ENCODE data around the gene SIRPG.
"Not testable (repeated sequence)": the region's sequence is repeated elsewhere in the genome, so short reads cannot be mapped to it uniquely, and the experiment has no call there.

The SIRPG gene

GRCh38 chr20:1657556-1658334 is at the start of gene SIRPG:
Gene SIRPG (minus strand): TSS chr20:1657779. CDS start chr20:1657714, 65 bp downstream.
- Histone ChIP-seq H3K9me3 (ENCODE audit: control insufficient read depth, low read depth, low read length) (no peaks in the 10 kb centered on the region), H3K4me3 (ENCODE audit: low read length) (no peak within 1 kb of the TSS), H3K4me1 (ENCODE audit: control insufficient read depth, low read depth, low read length) (no peaks in the 10 kb centered on the region), H3K27me3 (ENCODE audit: control insufficient read depth, insufficient read depth, low read length) (no peaks in the 10 kb centered on the region), H3K27ac (ENCODE audit: low read length) (no peak within 1 kb of the TSS), H3K36me3 (ENCODE audit: control insufficient read depth, low read depth, low read length) (no peaks in the 10 kb centered on the region), H3K9ac (ENCODE audit: low read length) (no peak within 1 kb of the TSS)

GRCh38 chr20:1706887-1707286 is 49.3 kb upstream of the SIRPG start:
- H3K27me3 ChIP-seq (ENCODE audit: control insufficient read depth, insufficient read depth, low read length); H3K4me3 ChIP-seq (ENCODE audit: low read length); H3K36me3 ChIP-seq (ENCODE audit: control insufficient read depth, low read depth, low read length); H3K4me1 ChIP-seq (ENCODE audit: control insufficient read depth, low read depth, low read length); H3K9ac ChIP-seq (ENCODE audit: low read length); H3K27ac ChIP-seq (ENCODE audit: low read length); H3K9me3 ChIP-seq (ENCODE audit: control insufficient read depth, low read depth, low read length): not testable (repeated sequence)

GRCh38 chr20:1706079-1706478 is 48.5 kb upstream of the SIRPG start:
- H3K36me3 ChIP-seq (ENCODE audit: control insufficient read depth, low read depth, low read length), result no peaks in the 10 kb centered on the region
- H3K9ac ChIP-seq (ENCODE audit: low read length), result no peak overlapping the region
- H3K4me3 ChIP-seq (ENCODE audit: low read length), result no peak overlapping the region
- H3K9me3 ChIP-seq (ENCODE audit: control insufficient read depth, low read depth, low read length), result no peaks in the 10 kb centered on the region
- no peaks in the 10 kb centered on the region for H3K27me3 ChIP-seq (ENCODE audit: control insufficient read depth, insufficient read depth, low read length)
- H3K4me1 ChIP-seq (ENCODE audit: control insufficient read depth, low read depth, low read length), result peaks cover 6% of the 10 kb centered on the region
- no peak overlapping the region for H3K27ac ChIP-seq (ENCODE audit: low read length)

- H3K27me3 ChIP-seq (ENCODE audit: control insufficient read depth, insufficient read depth, low read length), result no peaks in the 10 kb centered on the region
Measured at GRCh38 chr20:1702855-1703254, 45.3 kb upstream of the SIRPG start.

GRCh38 chr20:1702328-1702727 is 44.7 kb upstream of the SIRPG start:
- no peak overlapping the region for H3K4me3 ChIP-seq (ENCODE audit: low read length)
- no peaks in the 10 kb centered on the region for H3K27me3 ChIP-seq (ENCODE audit: control insufficient read depth, insufficient read depth, low read length)
- H3K9me3 ChIP-seq (ENCODE audit: control insufficient read depth, low read depth, low read length), result no peaks in the 10 kb centered on the region
- no peak overlapping the region for H3K9ac ChIP-seq (ENCODE audit: low read length)
- no peak overlapping the region for H3K27ac ChIP-seq (ENCODE audit: low read length)
- no peaks in the 10 kb centered on the region for H3K36me3 ChIP-seq (ENCODE audit: control insufficient read depth, low read depth, low read length)
- H3K4me1 ChIP-seq (ENCODE audit: control insufficient read depth, low read depth, low read length), result peaks cover 12% of the 10 kb centered on the region

More at GRCh38 chr20:1702855-1703254, 45.3 kb upstream of the SIRPG start:
- Histone ChIP-seq H3K9me3 (ENCODE audit: control insufficient read depth, low read depth, low read length) (no peaks in the 10 kb centered on the region), H3K36me3 (ENCODE audit: control insufficient read depth, low read depth, low read length) (no peaks in the 10 kb centered on the region), H3K9ac (ENCODE audit: low read length) (no peak overlapping the region), H3K4me1 (ENCODE audit: control insufficient read depth, low read depth, low read length) (peaks cover 12% of the 10 kb centered on the region), H3K4me3 (ENCODE audit: low read length) (no peak overlapping the region), H3K27ac (ENCODE audit: low read length) (no peak overlapping the region)

- H3K36me3 ChIP-seq (ENCODE audit: control insufficient read depth, low read depth, low read length), result no peaks in the 10 kb centered on the region
- no peaks in the 10 kb centered on the region for H3K9me3 ChIP-seq (ENCODE audit: control insufficient read depth, low read depth, low read length)
- H3K27me3 ChIP-seq (ENCODE audit: control insufficient read depth, insufficient read depth, low read length), result no peaks in the 10 kb centered on the region
- H3K4me3 ChIP-seq (ENCODE audit: low read length), result no peak overlapping the region
- no peak overlapping the region for H3K9ac ChIP-seq (ENCODE audit: low read length)
- H3K27ac ChIP-seq (ENCODE audit: low read length), result no peak overlapping the region
- peaks cover 12% of the 10 kb centered on the region for H3K4me1 ChIP-seq (ENCODE audit: control insufficient read depth, low read depth, low read length)
Measured at GRCh38 chr20:1700990-1701389, 43.4 kb upstream of the SIRPG start.

- H3K9me3 ChIP-seq (ENCODE audit: control insufficient read depth, low read depth, low read length), result no peaks in the 10 kb centered on the region
- no peaks in the 10 kb centered on the region for H3K36me3 ChIP-seq (ENCODE audit: control insufficient read depth, low read depth, low read length)
- no peak overlapping the region for H3K4me3 ChIP-seq (ENCODE audit: low read length)
Measured at GRCh38 chr20:1697592-1697991, 40.0 kb upstream of the SIRPG start.

GRCh38 chr20:1696521-1697209 is 39.1 kb upstream of the SIRPG start:
- H3K4me1 ChIP-seq (ENCODE audit: control insufficient read depth, low read depth, low read length), result peaks cover 11% of the 10 kb centered on the region
- H3K9ac ChIP-seq (ENCODE audit: low read length), result no peak overlapping the region
- H3K36me3 ChIP-seq (ENCODE audit: control insufficient read depth, low read depth, low read length), result no peaks in the 10 kb centered on the region
- no peaks in the 10 kb centered on the region for H3K27me3 ChIP-seq (ENCODE audit: control insufficient read depth, insufficient read depth, low read length)
- no peak overlapping the region for H3K27ac ChIP-seq (ENCODE audit: low read length)
- no peak overlapping the region for H3K4me3 ChIP-seq (ENCODE audit: low read length)
- H3K9me3 ChIP-seq (ENCODE audit: control insufficient read depth, low read depth, low read length), result no peaks in the 10 kb centered on the region

More at GRCh38 chr20:1697592-1697991, 40.0 kb upstream of the SIRPG start:
- Histone ChIP-seq H3K27ac (ENCODE audit: low read length) (no peak overlapping the region), H3K27me3 (ENCODE audit: control insufficient read depth, insufficient read depth, low read length) (no peaks in the 10 kb centered on the region), H3K9ac (ENCODE audit: low read length) (no peak overlapping the region), H3K4me1 (ENCODE audit: control insufficient read depth, low read depth, low read length) (peaks cover 12% of the 10 kb centered on the region)

- no peak overlapping the region for H3K9ac ChIP-seq (ENCODE audit: low read length)
- H3K4me3 ChIP-seq (ENCODE audit: low read length), result no peak overlapping the region
- no peaks in the 10 kb centered on the region for H3K36me3 ChIP-seq (ENCODE audit: control insufficient read depth, low read depth, low read length)
- no peaks in the 10 kb centered on the region for H3K27me3 ChIP-seq (ENCODE audit: control insufficient read depth, insufficient read depth, low read length)
- H3K4me1 ChIP-seq (ENCODE audit: control insufficient read depth, low read depth, low read length), result no peaks in the 10 kb centered on the region
- H3K27ac ChIP-seq (ENCODE audit: low read length), result no peak overlapping the region
- H3K9me3 ChIP-seq (ENCODE audit: control insufficient read depth, low read depth, low read length), result no peaks in the 10 kb centered on the region
Measured at GRCh38 chr20:1694672-1695071, 37.1 kb upstream of the SIRPG start.

GRCh38 chr20:1693427-1693826 is 35.8 kb upstream of the SIRPG start:
- no peak overlapping the region for H3K9ac ChIP-seq (ENCODE audit: low read length)
- no peaks in the 10 kb centered on the region for H3K36me3 ChIP-seq (ENCODE audit: control insufficient read depth, low read depth, low read length)
- no peak overlapping the region for H3K27ac ChIP-seq (ENCODE audit: low read length)
- H3K27me3 ChIP-seq (ENCODE audit: control insufficient read depth, insufficient read depth, low read length), result no peaks in the 10 kb centered on the region
- no peak overlapping the region for H3K4me3 ChIP-seq (ENCODE audit: low read length)
- no peaks in the 10 kb centered on the region for H3K9me3 ChIP-seq (ENCODE audit: control insufficient read depth, low read depth, low read length)
- no peaks in the 10 kb centered on the region for H3K4me1 ChIP-seq (ENCODE audit: control insufficient read depth, low read depth, low read length)

GRCh38 chr20:1689721-1690120 is 32.1 kb upstream of the SIRPG start:
- Histone ChIP-seq H3K27me3 (ENCODE audit: control insufficient read depth, insufficient read depth, low read length) (no peaks in the 10 kb centered on the region), H3K36me3 (ENCODE audit: control insufficient read depth, low read depth, low read length) (no peaks in the 10 kb centered on the region)

More at GRCh38 chr20:1689721-1690120, 32.1 kb upstream of the SIRPG start:
- no peak overlapping the region for H3K27ac ChIP-seq (ENCODE audit: low read length)
- no peak overlapping the region for H3K9ac ChIP-seq (ENCODE audit: low read length)
- H3K9me3 ChIP-seq (ENCODE audit: control insufficient read depth, low read depth, low read length), result no peaks in the 10 kb centered on the region
- no peak overlapping the region for H3K4me3 ChIP-seq (ENCODE audit: low read length)
- no peaks in the 10 kb centered on the region for H3K4me1 ChIP-seq (ENCODE audit: control insufficient read depth, low read depth, low read length)

Data from iPS-18a (cell line).